ENCODE measurements around the gene ATP8A1. TPM values are rescaled to one million over a fixed set of nuclear protein-coding genes. Genes with fewer than 3 reads are reported as not detected.

ATP8A1 gene
- total RNA-seq, 6 donors from 2014 or later: 39.5 to 264 (median 144) TPM

DNA sequence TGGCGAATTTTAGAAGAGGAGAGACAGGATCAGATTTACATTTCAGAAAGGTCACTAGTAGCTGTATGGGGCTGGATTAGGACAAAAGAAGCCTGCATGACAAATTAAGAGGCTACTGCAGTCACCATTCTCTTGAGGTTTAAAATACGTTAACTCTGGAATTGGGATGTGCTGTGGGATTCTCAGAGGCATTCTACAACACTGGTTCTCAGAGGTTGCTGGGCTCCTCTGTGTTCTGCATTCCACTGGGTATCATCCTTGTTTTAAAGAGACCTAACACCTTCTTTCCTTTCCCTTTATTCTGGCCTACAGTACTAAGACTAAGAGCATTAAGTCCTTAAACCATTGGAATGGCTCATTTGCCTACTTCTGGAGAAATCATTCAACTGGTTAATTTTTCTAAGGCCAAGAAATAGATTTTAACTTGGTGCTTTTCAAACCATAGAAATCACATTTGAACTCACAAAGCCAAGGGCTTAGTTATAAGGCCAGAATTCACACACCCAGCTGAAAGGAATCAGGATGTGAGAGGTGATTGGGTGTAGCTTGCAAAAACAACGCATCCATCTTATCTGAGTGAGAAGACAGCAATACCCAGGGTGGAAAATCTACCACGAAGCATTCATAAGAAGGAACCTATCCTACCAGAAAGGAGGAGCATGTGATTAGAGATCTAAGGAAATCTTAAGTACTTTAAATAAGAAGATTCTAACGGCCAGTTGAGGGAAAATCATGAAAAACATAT, 143.0 kb downstream of the ATP8A1 start:
- Histone ChIP-seq H3K27ac (no peak overlapping the region), H3K4me1 (no peaks in the 10 kb centered on the region), H3K9me3 (no peaks in the 10 kb centered on the region), H3K4me3 (no peak overlapping the region), H3K36me3 (no peaks in the 10 kb centered on the region), H3K27me3 (no peaks in the 10 kb centered on the region)
- TF ChIP-seq, protein P1, sequence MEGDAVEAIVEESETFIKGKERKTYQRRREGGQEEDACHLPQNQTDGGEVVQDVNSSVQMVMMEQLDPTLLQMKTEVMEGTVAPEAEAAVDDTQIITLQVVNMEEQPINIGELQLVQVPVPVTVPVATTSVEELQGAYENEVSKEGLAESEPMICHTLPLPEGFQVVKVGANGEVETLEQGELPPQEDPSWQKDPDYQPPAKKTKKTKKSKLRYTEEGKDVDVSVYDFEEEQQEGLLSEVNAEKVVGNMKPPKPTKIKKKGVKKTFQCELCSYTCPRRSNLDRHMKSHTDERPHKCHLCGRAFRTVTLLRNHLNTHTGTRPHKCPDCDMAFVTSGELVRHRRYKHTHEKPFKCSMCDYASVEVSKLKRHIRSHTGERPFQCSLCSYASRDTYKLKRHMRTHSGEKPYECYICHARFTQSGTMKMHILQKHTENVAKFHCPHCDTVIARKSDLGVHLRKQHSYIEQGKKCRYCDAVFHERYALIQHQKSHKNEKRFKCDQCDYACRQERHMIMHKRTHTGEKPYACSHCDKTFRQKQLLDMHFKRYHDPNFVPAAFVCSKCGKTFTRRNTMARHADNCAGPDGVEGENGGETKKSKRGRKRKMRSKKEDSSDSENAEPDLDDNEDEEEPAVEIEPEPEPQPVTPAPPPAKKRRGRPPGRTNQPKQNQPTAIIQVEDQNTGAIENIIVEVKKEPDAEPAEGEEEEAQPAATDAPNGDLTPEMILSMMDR (IDR thresholded peaks at IDR 0.05): no peak
- no peak for TF ChIP-seq POLR2AphosphoS5 (IDR thresholded peaks at IDR 0.05)
- TF ChIP-seq POLR2A (IDR thresholded peaks at IDR 0.05): no peak
- no peak for TF ChIP-seq EP300 (IDR thresholded peaks at IDR 0.05)
- 88% methylated on average over 5 of the region's 5 CpGs for WGBS, 2 donors
- ATAC-seq (ENCODE audit: low FRiP score in 2 of 2) (no peak), DNase-seq (no peak)

DNA sequence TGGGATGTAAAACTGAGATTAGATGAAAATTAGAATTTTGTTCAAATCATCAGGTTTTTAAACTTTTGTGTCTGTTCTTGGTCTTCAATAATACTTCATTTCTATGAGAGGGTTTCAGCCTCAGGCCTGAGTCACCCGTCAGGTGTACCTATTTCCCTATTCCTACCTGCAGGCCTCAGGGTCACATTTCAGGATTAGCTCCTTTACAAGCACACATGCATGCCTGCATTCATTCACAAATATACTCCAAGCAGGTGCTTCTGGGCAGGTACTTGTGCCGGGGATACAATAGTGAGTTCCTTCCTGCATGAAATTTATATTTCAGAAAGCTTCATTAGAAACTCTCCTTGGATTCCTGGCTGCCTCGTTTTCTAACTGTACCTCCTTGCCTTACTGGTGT, 144.7 kb downstream of the ATP8A1 start:
- no peak overlapping the region for H3K27ac ChIP-seq
- no peaks in the 10 kb centered on the region for H3K27me3 ChIP-seq
- H3K9me3 ChIP-seq: no peaks in the 10 kb centered on the region
- H3K4me3 ChIP-seq: no peak overlapping the region
- DNase-seq (no peak), ATAC-seq (ENCODE audit: low FRiP score in 2 of 2) (no peak)
- peaks cover 0 to under 1% (median 0%) of the 10 kb centered on the region in 4 donors for H3K36me3 ChIP-seq
- TF ChIP-seq POLR2A (IDR thresholded peaks at IDR 0.05): no peak
- TF ChIP-seq, protein P1 (IDR thresholded peaks at IDR 0.05): no peak
- TF ChIP-seq POLR2AphosphoS5 (IDR thresholded peaks at IDR 0.05): no peak
- no peak for TF ChIP-seq EP300 (IDR thresholded peaks at IDR 0.05)
- H3K4me1 ChIP-seq: no peaks in the 10 kb centered on the region
- WGBS, 2 donors: 86 to 88% methylated on average over 3 of the region's 3 CpGs

DNA sequence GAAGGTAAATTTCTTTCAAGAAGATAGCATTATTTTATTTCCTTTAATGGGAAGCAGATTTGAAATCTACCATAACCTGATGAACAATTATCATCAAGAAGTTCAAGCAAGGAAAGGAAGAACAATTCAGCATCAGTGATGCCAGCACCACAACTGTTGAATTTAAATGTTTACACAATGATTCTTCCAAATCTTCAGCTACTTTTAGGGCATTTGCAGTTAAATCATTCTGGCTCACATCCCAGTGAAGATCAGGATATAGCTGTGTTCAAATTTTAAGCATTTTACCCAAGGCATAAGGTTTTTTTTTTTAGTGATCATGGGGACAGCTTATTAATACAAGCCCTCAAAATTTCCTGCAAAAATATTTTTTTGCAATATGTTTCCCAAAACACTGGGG, 146.7 kb downstream of the ATP8A1 start:
- no peaks in the 10 kb centered on the region for H3K9me3 ChIP-seq
- no peaks in the 10 kb centered on the region for H3K27me3 ChIP-seq
- no peak overlapping the region for H3K4me3 ChIP-seq
- H3K27ac ChIP-seq: no peak overlapping the region
- DNase-seq: no peak
- no peak for TF ChIP-seq POLR2AphosphoS5 (IDR thresholded peaks at IDR 0.05)
- TF ChIP-seq EP300 (IDR thresholded peaks at IDR 0.05): no peak
- TF ChIP-seq, protein P1 (IDR thresholded peaks at IDR 0.05): no peak
- peaks cover 0 to 15% (median 3%) of the 10 kb centered on the region in 4 donors for H3K36me3 ChIP-seq
- no peaks in the 10 kb centered on the region for H3K4me1 ChIP-seq
- ATAC-seq (ENCODE audit: low FRiP score in 2 of 2): no peak

DNA sequence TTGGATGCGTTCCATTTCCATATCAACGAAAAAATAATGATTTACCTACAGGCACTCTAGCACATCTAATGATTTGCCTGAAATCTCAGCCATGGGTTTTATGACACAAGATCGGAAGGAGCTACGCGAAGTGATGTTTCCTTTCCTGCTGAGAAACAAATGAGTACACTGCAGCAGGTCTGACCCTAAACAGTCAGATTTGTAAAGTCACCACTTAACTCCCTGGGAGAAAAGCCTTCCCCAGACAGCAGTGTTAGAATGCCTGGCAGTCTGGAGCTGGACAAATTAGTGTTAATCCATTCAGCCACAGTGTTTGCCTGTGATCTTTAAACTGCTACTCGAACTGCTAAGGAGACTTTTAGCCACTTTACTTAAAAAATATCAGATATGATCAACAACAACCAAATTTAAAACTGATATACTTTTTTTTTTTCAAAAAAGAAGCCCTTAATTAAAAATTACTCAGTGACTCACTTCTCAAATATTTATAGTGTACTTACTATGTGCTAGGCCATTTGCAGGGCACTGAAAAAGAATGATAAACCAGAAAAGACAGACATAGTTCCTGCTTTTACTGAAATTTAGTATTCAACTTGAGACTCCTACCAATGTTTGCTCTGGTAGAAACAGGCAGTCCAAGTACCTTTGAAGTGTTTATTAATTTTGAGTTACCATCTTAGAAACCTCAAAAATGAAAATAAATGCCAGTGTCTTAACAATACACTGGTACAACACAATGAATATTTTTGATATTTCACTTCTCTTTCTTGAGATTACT, 155.1 kb downstream of the ATP8A1 start:
- Histone ChIP-seq H3K27me3 (no peaks in the 10 kb centered on the region), H3K9me3 (no peaks in the 10 kb centered on the region), H3K36me3 (peaks cover 2 to 16% (median 5%) of the 10 kb centered on the region in 4 donors), H3K4me1 (peaks cover 0 to 7% (median 2%) of the 10 kb centered on the region in 4 donors), H3K27ac (peak overlapping the region in 2 of 4 donors; percentile 3 to 10), H3K4me3 (no peak overlapping the region)
- TF ChIP-seq EP300 (IDR thresholded peaks at IDR 0.05) (no peak), POLR2AphosphoS5 (IDR thresholded peaks at IDR 0.05) (no peak), POLR2A (IDR thresholded peaks at IDR 0.05) (no peak)
- TF ChIP-seq, protein P1 (IDR thresholded peaks at IDR 0.05): no peak
- 61 to 74% methylated on average over 6 of the region's 6 CpGs for WGBS, 2 donors
- no peak for DNase-seq
- peak; percentile 52 to 82 for ATAC-seq (ENCODE audit: low FRiP score in 2 of 2)

Data from upper lobe of left lung (tissue), 6 donors.